HG02798 (cell line): ENCODE measurements around the gene UBR1.
"Not testable (repeated sequence)": the region's sequence is repeated elsewhere in the genome, so short reads cannot be mapped to it uniquely, and the experiment has no call there.

Experiments
- ATAC-seq: cut with Tn5 transposase; IDR thresholded peaks from one replicate; pipeline ENCODE4 v1.9.1; 2021; ENCODE audit warnings: mild to moderate bottlenecking; ENCODE audit not compliant: unreplicated experiment, poor library complexity

UBR1 gene

DNA sequence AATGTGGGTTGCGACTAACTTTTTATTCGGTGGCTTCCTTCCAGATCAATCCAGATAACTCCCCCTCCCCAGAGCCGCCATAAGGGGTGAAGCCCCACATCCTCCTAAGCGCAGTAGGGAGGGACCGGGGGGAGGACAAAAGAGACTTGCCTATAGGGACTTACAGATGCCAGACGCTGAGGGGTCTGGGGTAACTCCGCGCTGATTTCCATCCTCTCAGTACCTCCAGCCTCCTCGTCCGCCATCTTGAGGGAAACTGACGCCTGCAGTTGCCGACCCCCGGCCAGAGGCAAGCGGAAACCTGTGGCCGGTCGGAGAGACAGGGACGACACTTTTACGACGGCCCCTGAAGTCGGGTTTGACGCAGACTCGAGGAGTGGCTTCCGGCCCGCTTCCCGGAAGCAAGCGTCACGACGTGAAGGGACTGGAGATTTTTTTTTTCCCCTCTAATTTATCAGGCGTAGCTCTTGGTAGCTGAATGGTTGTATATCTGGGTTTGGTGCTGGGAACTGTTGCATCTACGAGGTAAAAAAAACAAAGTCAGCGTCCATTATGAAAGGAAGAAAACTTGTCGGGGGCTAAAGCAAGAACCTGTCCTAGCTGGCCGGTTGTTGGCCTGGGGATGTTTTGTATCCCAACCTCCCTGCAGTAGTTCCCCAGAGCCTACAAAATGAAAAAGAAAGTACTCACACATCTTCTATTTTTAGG, at the start of gene UBR1:
TSS of gene UBR1 (minus strand) at position 261 of the 708 bp plus-strand sequence. CDS start at position 245, 16 bp downstream.
- peak; percentile 97 for ATAC-seq

DNA sequence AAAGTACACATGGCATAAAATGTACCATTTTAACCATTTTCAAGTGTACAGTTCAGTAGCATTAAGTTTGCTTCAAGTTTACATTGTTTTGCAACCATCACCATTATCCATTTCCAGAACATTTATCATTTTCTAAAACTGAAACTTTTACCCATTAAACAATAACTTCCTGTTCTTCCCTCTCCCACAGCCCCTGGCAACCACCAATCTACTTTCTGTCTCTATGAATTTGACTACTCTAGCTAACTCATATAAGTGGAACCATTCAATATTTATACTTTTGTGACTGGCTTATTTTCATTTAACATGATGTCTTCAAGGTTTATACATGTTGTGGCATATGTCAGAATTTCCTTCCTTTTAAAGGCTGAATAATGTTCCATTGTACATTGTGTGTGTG, 47.4 kb upstream of the UBR1 start:
- ATAC-seq: no peak

DNA sequence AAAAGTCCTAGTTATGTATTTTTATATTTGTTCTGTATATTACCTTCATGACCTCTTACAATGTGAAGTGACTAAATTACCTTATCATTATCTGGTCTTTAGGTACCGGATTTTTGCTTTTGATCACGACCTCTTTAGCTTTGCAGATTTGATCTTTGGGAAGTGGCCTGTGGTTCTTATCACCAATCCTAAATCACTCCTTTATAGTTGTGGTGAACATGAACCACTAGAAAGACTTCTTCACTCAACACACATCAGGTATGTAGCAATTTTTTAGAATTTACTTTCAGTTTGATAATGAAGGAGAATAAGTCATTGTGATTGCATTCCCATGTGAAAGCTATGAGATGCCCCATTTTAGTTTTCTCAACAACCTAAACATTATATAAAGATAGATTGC, 45.9 kb upstream of the UBR1 start:
- ATAC-seq: no peak

DNA sequence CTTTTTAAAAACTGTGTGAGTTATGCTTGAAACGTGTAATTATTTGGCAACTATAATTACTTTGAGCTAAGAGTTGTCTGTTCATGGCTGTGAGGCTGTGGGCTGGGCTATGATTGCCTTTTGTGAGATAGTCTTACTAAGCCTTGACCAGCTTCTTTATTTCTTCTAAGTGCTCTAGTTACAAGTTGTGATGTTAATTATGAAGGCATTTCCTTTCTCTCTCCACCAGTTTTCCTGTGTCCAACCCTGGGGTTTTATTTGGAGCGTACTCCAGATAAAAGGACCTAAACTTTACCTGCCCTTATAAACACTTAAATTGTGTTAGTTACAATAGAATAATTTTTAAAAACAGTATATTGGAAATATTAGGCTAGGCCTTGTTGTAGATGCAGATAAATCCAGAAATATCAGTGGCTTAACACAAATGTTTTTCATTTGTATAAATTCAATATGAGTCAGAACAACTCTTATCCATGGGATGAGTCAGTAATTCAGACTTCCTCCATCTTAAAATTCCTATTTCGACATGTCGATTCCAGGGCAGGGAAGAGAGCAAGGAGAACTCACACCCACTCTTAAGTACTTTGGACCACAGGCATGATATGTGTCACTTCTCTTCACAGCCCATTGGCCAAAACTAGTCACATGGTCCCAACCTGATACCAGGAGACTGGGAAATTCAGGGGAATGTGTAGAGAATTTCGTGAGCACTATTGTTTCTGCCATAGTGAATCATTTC, 44.5 kb upstream of the UBR1 start:
- ATAC-seq: no peak

DNA sequence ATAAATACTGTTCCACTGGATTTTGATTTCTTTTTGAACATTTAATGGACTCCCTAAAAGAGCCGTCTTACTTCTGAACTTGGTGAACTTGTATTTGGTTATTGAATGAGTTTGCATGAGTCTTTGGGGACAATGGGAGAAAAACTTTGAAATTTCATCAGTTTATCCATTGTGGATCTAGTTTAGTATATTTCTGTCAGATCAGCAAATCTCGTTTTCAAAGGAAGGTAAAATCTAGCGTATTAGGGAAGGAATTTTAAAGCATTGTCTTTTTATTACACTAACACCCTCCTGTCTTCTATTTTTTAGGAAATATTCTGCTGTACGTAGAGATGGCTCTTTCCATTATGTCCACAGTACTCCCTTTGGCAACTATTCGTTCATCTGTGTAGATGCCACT, 40.3 kb upstream of the UBR1 start:
- no peak for ATAC-seq

DNA sequence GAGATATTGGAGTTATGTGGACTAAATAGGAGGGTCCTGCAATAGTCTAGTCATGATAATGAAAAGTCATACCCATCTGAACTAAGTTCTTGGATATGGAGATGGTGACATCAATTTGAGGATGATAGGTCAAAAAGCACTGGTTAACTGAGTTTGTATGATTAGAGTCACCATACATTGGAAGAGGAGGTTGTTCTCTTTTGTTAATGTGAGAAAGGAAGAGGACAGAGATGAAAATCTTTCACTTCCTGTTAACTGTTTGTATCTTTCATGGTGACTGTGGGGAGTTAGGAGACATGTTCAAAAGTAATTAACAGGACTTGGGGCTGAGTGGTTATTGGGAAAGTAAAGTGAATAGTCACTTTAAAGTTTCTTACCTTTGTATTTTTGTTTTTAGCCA, 38.7 kb upstream of the UBR1 start:
- ATAC-seq: no peak

DNA sequence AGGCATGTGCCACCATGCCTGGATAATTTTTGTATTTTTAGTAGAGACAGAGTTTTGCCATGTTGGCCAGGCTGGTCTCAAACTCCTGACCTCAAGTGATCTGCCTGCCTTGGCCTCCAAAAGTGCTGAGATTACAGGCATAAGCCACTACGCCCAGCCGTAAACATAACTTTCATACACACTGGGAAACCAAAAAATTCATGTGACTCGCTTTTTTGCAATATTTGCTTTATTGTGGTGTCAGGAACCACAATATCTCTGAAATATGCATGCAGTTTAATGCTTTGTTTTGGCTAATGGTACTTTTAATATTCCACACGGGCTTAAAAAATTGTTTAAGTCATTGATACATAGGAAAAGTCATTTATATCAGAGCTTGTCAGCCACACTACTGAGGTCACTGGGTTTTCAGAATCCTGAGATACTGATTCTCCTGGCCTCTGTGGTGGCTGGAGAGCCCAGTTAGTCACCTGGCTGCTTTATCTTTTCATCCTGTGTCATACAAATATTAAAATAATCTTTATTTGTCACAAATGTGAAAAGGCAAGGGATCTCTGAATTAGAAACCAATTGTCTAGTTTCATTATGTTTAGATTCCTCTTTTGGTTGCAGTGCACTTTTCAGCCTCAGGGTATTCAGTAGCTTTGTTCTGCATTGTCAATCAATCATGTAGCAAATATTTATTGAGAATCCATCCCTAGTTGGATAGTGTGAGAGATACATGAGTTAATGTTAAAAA, 37.5 kb upstream of the UBR1 start:
- ATAC-seq: no peak

DNA sequence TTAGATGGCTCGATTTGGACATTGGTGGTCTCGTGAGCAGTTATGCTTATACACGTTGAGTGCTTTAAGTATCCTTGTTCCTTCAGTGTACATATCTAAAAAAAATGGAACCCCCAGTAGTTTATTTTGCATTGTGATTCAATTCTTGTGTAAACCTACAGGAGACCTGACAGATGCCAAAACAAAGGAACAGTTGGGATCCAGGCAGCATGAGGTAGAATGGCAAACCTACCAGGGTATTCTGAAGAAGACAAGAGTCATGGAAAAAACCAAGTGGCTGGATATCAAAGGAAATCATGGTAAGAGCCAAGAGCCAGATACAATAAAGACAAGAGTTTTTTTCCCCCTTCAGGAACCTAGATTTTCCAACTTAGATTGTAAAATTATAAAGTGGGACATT, 29.5 kb upstream of the UBR1 start:
- ATAC-seq: no peak

DNA sequence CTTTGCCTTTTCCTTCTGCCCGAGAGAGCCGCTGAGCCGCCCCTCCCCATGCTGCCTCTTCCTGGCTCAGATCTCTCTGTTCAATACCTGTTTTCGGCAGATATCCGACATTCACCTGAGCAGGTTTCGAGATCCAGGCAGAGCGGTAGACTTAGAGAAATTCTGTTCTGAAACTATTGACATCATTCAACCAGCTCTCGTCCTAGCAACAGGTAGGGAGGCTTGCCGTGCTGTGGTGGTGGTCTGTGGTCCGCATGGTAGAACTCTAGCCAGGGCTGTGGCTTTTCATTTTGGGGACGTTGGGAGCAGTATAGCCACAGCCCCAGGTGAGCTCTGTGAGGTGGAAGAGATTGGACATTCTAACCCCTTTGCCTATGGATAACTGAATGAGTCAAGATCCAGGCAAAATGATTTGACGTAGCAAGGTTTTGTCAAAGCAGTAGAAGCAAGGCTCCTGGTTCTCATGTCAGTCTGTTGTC, 28.4 kb upstream of the UBR1 start:
- peak; percentile 18 for ATAC-seq

DNA sequence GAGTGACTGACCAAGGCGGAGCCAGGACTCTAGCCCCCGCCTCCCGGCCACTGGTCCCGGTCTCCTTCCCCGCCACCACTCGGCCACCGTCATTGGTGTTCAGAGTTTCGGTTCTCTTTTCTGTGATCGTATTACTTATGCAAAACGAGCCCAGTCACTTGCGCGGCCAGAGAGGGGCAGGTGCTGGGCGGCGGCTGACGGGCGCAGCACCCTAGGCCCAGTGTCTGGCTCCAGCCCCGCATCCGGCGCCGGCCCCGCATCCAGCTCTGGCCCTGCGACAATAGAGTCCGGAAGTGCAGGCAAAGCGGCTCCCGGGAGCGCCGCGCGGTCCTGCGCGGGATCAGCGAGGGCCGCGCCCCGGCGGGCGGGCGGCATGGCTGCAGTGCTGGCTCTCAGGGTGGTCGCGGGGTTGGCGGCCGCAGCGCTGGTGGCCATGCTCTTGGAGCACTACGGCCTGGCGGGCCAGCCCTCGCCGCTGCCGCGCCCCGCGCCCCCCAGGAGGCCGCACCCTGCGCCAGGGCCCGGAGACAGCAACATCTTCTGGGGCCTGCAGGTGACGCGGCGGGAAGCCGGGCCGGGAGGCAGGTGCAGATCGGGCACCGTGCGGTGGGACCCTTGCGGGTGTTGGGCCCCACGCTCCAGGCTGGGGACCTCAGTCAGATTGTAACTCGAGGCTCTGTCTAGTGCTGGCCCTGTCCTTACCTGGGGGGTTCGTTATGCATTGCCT, 27.8 kb upstream of the UBR1 start, which contains the start of gene TMEM62:
TSS of gene TMEM62 (plus strand) at position 157 of the 727 bp plus-strand sequence. CDS start at position 374, 217 bp downstream.
- ATAC-seq: peak; percentile 92

DNA sequence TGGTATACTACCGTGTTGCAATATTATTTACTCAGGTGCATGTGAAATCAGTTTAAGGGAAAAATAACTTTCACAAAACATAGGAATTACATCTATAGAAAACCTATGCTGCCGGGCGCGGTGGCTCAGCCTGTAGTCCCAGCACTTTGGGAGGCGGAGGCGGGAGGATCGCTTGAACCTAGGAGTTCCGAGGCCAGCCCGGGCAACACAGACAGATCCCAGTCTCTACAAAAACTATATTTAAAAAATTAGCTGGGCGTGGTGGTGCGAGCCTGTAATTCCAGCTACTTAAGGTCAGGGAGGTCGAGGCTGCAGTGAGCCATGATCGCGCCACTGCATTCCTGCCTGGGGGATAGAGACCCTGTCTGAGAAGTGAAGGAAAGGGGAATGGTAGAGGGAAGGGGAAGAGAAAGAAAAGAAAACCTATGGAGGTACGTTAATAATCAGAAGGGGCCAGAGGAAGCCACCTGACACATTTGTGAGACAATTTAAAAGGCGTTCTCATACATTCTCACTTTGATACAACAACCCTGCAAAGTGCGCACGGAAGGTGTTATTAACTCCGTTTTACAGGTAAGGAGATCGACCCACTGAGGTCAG, 27.1 kb upstream of the UBR1 start:
- ATAC-seq: no peak

DNA sequence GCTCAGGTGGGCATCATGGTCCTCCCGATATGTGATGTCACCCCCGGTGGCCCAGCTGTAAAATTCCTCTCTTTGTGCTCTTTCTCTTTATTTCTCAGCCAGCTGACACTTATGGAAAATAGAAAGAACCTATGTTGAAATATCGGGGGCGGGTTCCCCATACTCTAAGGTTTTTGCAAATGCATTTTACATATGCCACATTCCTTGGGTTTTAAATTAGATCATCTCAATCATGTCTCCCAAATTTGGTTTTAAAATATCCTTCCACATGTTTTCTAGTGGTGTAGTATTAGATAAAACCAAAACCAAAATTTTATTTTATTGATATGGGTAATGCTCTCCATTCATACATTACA, 23.1 kb upstream of the UBR1 start:
- ATAC-seq: no peak

DNA sequence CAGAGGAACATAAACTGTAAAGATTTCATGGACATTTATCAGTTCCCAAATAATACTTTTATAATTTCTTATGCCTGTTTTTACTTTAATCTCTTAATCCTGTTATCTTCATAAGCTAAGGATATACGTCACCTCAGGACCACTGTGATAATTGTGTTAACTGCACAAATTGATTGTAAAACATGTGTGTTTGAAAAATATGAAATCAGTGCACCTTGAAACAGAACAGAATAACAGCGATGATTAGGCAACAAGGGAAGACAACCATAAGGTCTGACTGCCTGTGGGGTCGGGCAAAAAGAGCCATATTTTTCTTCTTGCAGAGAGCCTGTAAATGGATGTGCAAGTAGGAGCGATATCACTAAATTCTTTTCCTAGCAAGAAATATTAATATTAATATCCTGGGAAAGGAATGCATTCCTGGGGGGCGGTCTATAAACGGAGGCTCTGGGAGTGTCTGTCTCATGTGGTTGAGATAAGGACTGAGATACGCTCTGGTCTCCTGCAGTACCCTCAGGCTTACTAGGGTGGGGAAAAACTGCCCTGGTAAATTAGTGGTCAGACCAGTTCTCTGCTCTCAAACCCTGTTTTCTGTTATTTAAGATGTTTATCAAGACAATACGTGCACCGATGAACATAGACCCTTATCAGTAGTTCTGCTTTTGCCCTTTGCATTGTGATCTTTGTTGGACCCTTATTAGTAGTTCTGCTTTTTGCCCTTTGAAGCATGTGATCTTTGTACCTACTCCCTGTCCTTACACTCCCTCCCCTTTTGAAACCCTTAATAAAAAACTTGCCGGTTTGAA, 22.5 kb upstream of the UBR1 start:
- ATAC-seq: not testable (repeated sequence)

DNA sequence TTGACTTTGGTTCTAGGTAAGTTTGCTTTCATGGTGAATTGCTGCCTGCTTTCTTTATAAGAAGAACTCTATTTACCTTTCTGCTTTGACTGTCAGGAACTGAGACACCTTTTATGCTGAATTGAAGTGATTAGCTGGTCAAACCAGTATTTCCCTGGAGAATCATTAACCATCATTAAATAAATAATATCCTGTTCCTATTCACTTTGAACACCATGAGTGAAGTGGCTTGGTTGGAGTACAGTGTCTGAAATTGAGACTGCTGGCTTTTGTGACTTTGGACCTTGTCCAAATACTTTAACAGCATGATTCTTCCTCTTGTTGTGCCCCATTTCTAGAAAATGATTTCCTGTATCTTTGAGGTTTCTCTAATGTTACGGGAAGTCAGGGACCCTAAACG, 21.9 kb upstream of the UBR1 start:
- no peak for ATAC-seq

DNA sequence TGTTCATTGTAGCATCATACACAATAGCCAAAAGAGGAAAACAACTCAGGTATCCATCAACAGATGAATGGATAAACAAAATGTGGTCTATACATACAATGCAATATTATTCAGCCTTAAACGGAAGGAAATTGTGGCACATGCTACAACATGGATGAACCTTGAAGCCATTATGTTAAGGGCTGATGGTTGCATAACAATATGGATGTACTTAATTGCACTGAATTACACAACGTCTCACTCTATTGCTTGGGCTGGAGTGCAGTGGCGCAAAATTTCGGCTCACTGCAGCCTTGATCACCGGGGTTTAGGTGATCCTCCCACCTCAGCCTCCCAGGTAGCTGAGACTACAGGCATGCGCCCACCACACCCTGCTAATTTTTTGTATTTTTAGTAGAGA, 20.5 kb upstream of the UBR1 start:
- ATAC-seq: no peak

DNA sequence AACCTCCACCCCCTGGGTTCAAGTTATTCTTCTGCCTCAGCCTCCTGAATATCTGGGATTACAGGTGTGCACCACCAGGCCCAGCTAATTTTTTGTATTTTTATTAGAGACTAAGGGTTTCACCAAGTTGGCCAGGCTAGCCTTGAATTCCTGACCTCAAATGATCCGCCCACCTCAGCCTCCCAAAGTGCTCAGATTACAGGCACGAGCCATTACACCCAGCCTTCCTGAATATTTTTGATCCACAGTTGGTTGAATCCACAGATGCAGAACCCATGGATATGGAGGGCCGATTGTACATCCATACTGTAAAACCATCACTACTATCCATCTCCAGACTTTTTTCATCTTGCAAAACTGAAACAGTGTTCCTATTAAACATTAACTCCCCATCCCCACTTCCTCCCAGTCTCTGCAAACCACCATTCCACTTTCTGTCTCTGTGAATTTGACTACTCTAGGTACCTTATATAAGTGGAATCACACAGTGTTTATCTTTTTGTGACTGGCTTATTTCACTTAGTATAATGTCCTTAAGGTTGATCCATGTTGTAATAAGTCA, 19.3 kb upstream of the UBR1 start:
- ATAC-seq: no peak

DNA sequence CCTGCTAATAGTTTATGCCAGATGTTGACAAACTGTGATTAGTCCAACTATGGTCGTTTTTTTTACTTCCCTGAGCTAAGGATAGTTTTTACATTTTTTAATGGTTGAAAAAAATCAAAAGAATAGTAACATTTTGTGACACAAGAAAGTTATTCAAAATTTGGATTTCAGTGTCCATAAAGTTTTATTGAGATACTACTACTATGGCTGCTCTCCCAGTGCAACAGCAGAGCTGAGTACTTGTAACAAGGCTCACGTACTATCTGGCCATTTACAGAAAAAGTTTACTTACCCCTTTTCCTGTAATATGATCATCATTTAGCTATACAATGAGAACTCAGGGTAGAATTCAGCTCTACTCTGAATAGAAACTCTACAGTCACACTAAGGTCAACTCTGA, 16.0 kb upstream of the UBR1 start:
- ATAC-seq: no peak

DNA sequence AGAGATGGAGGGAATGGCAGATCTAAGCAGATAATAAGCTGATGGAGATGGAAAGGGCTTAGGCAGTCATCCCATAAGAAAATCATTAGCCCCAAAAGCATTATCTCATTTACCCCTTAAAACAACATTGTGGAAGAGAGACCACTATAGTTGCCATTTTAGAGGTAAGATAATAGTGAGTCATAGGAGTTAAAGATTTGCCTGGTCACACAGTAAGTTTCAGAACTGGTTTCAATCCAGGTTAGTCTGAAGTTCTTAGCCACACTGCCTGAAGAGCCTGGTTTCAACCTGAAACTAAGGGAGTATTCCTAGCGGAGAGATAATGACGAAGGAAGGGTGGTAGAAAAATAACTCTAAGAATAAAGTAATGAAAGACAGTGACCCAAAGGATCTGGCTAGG, 13.0 kb upstream of the UBR1 start:
- no peak for ATAC-seq

DNA sequence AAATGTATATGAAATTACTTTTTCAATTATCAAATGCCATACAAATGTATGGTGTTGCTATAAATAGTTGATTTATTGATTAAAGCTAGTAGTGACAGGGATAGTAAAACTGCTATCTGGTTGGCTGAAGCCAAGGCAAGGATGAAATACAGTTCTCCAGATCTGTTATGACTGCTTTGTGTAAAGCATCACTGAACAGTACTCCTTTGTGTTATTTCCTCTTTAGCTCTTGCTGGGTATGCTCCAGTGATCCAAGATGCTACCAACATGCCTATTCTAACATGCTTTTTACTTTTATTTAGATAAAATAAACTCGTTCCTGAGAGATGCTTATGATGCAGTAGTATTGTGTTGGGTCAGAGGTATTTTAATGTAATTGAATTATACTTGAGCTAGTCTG, 12.4 kb upstream of the UBR1 start:
- ATAC-seq: no peak
